ENCODE data around the gene ARF1. TPM values are rescaled to one million over a fixed set of nuclear protein-coding genes. Genes with fewer than 3 reads are reported as not detected.

The ARF1 gene
- total and polyA plus RNA-seq, 2 experiments from 2014 or later, result 250 to 609 TPM

- Histone ChIP-seq H2AFZ (no peak overlapping the region), H3K36me3 (replicated peaks; ENCODE audit: insufficient read depth, low read depth) (no peaks in the 10 kb centered on the region), H4K20me1 (ENCODE audit: insufficient read depth, poor library complexity, severe bottlenecking) (no peaks in the 10 kb centered on the region), H3K4me2 (no peak overlapping the region), H3K27me3 (no peaks in the 10 kb centered on the region), H3K4me3 (no peak overlapping the region), H3K9me2 (replicated peaks; ENCODE audit: insufficient read depth) (no peaks in the 10 kb centered on the region), H3K27ac (no peak overlapping the region), H3K4me1 (ENCODE audit: insufficient read depth) (no peaks in the 10 kb centered on the region), H3K9me3 (ENCODE audit: low read depth) (no peaks in the 10 kb centered on the region), H3K79me2 (no peaks in the 10 kb centered on the region)
- TF ChIP-seq EZH2 (IDR thresholded peaks at IDR 0.05; ENCODE audit: borderline replicate concordance), result no peak
- no peak for TF ChIP-seq EZH2phosphoT487 (IDR thresholded peaks at IDR 0.05; ENCODE audit: low read depth, severe bottlenecking, unreplicated experiment)
- no peak for TF ChIP-seq CTCF (IDR thresholded peaks at IDR 0.05; ENCODE audit: poor library complexity)
- DNase-seq (ENCODE audit: low spot score), result no peak
- 86% methylated on average over 2 of the region's 2 CpGs for WGBS (ENCODE audit: low lambda C conversion rate, missing lambda C conversion rate)
Measured at GRCh38 chr1:228118040-228118439, 35.5 kb downstream of the ARF1 start.

- H3K27me3 ChIP-seq, result no peaks in the 10 kb centered on the region
- no peaks in the 10 kb centered on the region for H3K9me3 ChIP-seq (ENCODE audit: low read depth)
- H3K4me2 ChIP-seq, result no peak overlapping the region
- TF ChIP-seq EZH2phosphoT487 (IDR thresholded peaks at IDR 0.05; ENCODE audit: low read depth, severe bottlenecking, unreplicated experiment) (no peak), EZH2 (IDR thresholded peaks at IDR 0.05; ENCODE audit: borderline replicate concordance) (no peak), CTCF (IDR thresholded peaks at IDR 0.05; ENCODE audit: poor library complexity) (no peak)
- H3K4me3 ChIP-seq, result no peak overlapping the region
- H3K79me2 ChIP-seq, result no peaks in the 10 kb centered on the region
- no peak for DNase-seq (ENCODE audit: low spot score)
- H3K27ac ChIP-seq, result no peak overlapping the region
- 88% methylated on average over 1 of the region's 1 CpG for WGBS (ENCODE audit: low lambda C conversion rate, missing lambda C conversion rate)
- H3K4me1 ChIP-seq (ENCODE audit: insufficient read depth), result peaks cover 6% of the 10 kb centered on the region
- no peaks in the 10 kb centered on the region for H3K9me2 ChIP-seq (replicated peaks; ENCODE audit: insufficient read depth)
- no peaks in the 10 kb centered on the region for H4K20me1 ChIP-seq (ENCODE audit: insufficient read depth, poor library complexity, severe bottlenecking)
- H3K36me3 ChIP-seq (replicated peaks; ENCODE audit: insufficient read depth, low read depth), result no peaks in the 10 kb centered on the region
- no peak overlapping the region for H2AFZ ChIP-seq
Measured at GRCh38 chr1:228120351-228120750, 37.8 kb downstream of the ARF1 start.

- no peak overlapping the region for H3K4me2 ChIP-seq
- H3K27me3 ChIP-seq, result no peaks in the 10 kb centered on the region
- H3K9me2 ChIP-seq (replicated peaks; ENCODE audit: insufficient read depth), result no peaks in the 10 kb centered on the region
- no peak overlapping the region for H3K27ac ChIP-seq
- WGBS (ENCODE audit: low lambda C conversion rate, missing lambda C conversion rate), result 77% methylated on average over 5 of the region's 5 CpGs
- no peak overlapping the region for H3K4me3 ChIP-seq
- no peak for DNase-seq (ENCODE audit: low spot score)
- H3K36me3 ChIP-seq (replicated peaks; ENCODE audit: insufficient read depth, low read depth), result no peaks in the 10 kb centered on the region
- no peak for TF ChIP-seq EZH2phosphoT487 (IDR thresholded peaks at IDR 0.05; ENCODE audit: low read depth, severe bottlenecking, unreplicated experiment)
- no peak for TF ChIP-seq CTCF (IDR thresholded peaks at IDR 0.05; ENCODE audit: poor library complexity)
- no peak for TF ChIP-seq EZH2 (IDR thresholded peaks at IDR 0.05; ENCODE audit: borderline replicate concordance)
- H3K79me2 ChIP-seq, result no peaks in the 10 kb centered on the region
- H3K9me3 ChIP-seq (ENCODE audit: low read depth), result no peaks in the 10 kb centered on the region
- H2AFZ ChIP-seq, result no peak overlapping the region
- H4K20me1 ChIP-seq (ENCODE audit: insufficient read depth, poor library complexity, severe bottlenecking), result no peaks in the 10 kb centered on the region
- peaks cover 6% of the 10 kb centered on the region for H3K4me1 ChIP-seq (ENCODE audit: insufficient read depth)
Measured at GRCh38 chr1:228120857-228121489, 38.5 kb downstream of the ARF1 start.
